ENCODE measurements around the gene LRRTM4.

DNA sequence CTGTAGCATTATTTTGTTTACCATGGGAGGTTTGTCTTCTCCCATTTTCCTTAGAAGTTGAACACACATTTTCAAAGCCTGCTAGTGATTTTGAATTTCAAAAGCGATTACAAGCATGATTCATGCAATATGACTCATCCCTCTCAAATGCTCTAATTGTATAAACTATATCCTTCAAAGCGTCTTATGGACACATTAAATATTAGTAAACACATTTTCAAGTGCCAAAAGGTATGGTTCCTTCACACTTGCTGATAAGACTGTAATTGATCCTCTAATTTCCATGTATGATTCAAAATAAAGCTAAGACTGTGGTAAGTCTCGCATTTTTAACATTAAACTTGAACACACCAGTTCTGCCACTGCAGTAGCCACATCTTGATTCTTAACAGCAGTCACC, 512.9 kb downstream of the LRRTM4 start:
- TF ChIP-seq, protein P1, sequence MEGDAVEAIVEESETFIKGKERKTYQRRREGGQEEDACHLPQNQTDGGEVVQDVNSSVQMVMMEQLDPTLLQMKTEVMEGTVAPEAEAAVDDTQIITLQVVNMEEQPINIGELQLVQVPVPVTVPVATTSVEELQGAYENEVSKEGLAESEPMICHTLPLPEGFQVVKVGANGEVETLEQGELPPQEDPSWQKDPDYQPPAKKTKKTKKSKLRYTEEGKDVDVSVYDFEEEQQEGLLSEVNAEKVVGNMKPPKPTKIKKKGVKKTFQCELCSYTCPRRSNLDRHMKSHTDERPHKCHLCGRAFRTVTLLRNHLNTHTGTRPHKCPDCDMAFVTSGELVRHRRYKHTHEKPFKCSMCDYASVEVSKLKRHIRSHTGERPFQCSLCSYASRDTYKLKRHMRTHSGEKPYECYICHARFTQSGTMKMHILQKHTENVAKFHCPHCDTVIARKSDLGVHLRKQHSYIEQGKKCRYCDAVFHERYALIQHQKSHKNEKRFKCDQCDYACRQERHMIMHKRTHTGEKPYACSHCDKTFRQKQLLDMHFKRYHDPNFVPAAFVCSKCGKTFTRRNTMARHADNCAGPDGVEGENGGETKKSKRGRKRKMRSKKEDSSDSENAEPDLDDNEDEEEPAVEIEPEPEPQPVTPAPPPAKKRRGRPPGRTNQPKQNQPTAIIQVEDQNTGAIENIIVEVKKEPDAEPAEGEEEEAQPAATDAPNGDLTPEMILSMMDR (conservative IDR thresholded peaks at IDR 0.05 in 1 of 2, IDR thresholded peaks at IDR 0.05 in 1 of 2; ENCODE audit: low read depth in 1 of 2, low read length in 2 of 2), result no peak
- TF ChIP-seq EZH2 (IDR thresholded peaks at IDR 0.05; ENCODE audit: low read length, missing control alignments), result no peak
